H1 (cell line): ENCODE results near the gene NXN. TPM values are rescaled to one million over a fixed set of nuclear protein-coding genes. Genes with fewer than 3 reads are reported as not detected.

ENCODE experiments used
- CTCF ChIA-PET: fragments of 300-600 bp; sonication (Branson Sonifier 250); formaldehyde crosslinking; loops from one replicate; lab custom pipeline; 2021; ENCODE audit not compliant: partially characterized antibody; lab: Charles Lee
- POLR2A ChIA-PET: fragments of 300-600 bp; sonication (Branson Sonifier 250); formaldehyde crosslinking; loops from one replicate; lab custom pipeline; 2021; ENCODE audit warnings: inconsistent platforms; ENCODE audit not compliant: partially characterized antibody; lab: Charles Lee
- DNase-seq, 2 experiments: peaks; one replicate each; pipeline versions ENCODE4 v3.0.0 to v3.0.0-alpha.2; 2010 to 2022; ENCODE audit warnings: low spot score in 2 of 2, low read depth in 1 of 2, mixed read lengths in 1 of 2
- FAIRE-seq: peaks from 2 replicates; lab custom pipeline; 2011; peaks lifted over from hg19 to GRCh38; lab: Jason Lieb, UNC
- H2AFZ ChIP-seq: 2 replicates; pipeline ENCODE4 v1.8.1; 2012; ENCODE audit warnings: low read length, inconsistent platforms
- H2AK5ac ChIP-seq: 2 replicates; pipeline ENCODE4 v1.6.1; 2013; ENCODE audit warnings: low read depth, low read length
- H2BK120ac ChIP-seq: replicated peaks from 2 replicates; pipeline ENCODE3; 2013; ENCODE audit warnings: low read depth, low read length, inconsistent platforms
- H2BK12ac ChIP-seq: 2 replicates; pipeline ENCODE4 v1.6.1; 2013; ENCODE audit warnings: low read depth, low read length
- H2BK15ac ChIP-seq: 2 replicates; pipeline ENCODE4 v1.6.1; 2013; ENCODE audit warnings: low read length
- H2BK20ac ChIP-seq: 2 replicates; pipeline ENCODE4 v1.6.1; 2013; ENCODE audit warnings: low read length
- H2BK5ac ChIP-seq: 2 replicates; pipeline ENCODE4 v1.6.1; 2013; ENCODE audit warnings: low read depth, low read length
- H3K14ac ChIP-seq: 2 replicates; pipeline ENCODE4 v1.6.1; 2013; ENCODE audit warnings: inconsistent platforms; ENCODE audit not compliant: insufficient read length
- H3K18ac ChIP-seq: 2 replicates; pipeline ENCODE4 v1.6.1; 2013; ENCODE audit warnings: low read length; ENCODE audit errors: extremely low read depth
- H3K23ac ChIP-seq: 2 replicates; pipeline ENCODE4 v1.6.1; 2013; ENCODE audit warnings: inconsistent platforms; ENCODE audit not compliant: insufficient read length
- H3K23me2 ChIP-seq: 2 replicates; pipeline ENCODE4 v1.6.1; 2013; ENCODE audit warnings: low read depth, low read length
- H3K27ac ChIP-seq: 2 replicates; pipeline ENCODE4 v1.6.1; 2011; ENCODE audit warnings: low read depth, low read length, inconsistent platforms
- H3K27me3 ChIP-seq, 4 experiments: replicated peaks in 1 of 4; 1 replicate in 1 of 4; 2 replicates in 3 of 4; pipeline versions ENCODE4 v1.6.1 to v1.8.1; 2011 to 2013; ENCODE audit warnings: low read length in 3 of 4, mild to moderate bottlenecking in 3 of 4, inconsistent platforms in 2 of 4, mixed read lengths in 2 of 4, moderate library complexity in 1 of 4; ENCODE audit not compliant: control insufficient read depth in 3 of 4, insufficient read depth in 3 of 4; ENCODE audit errors: extremely low read depth in 1 of 4
- H3K36me3 ChIP-seq, 4 experiments: 2 replicates each; pipeline versions ENCODE4 v1.6.1 to v1.8.1; 2011 to 2013; ENCODE audit warnings: mild to moderate bottlenecking in 4 of 4, low read length in 3 of 4, moderate library complexity in 2 of 4, control low read depth in 1 of 4, inconsistent platforms in 1 of 4; ENCODE audit not compliant: insufficient read depth in 4 of 4, control insufficient read depth in 2 of 4
- H3K4ac ChIP-seq: replicated peaks from 2 replicates; pipeline ENCODE3; 2013; ENCODE audit warnings: low read length, low read depth, mixed read lengths, inconsistent platforms; ENCODE audit not compliant: insufficient read length
- H3K4me1 ChIP-seq, 4 experiments: replicated peaks in 1 of 4; 1 replicate in 1 of 4; 2 replicates in 3 of 4; pipeline versions ENCODE4 v1.6.1 to v1.8.1; 2011 to 2013; ENCODE audit warnings: low read length in 3 of 4, inconsistent platforms in 2 of 4, mixed read lengths in 1 of 4; ENCODE audit not compliant: insufficient read depth in 4 of 4, control insufficient read depth in 3 of 4
- H3K4me2 ChIP-seq, 2 experiments: 2 replicates each; pipeline versions ENCODE4 v1.6.1 to v1.8.1; 2011 to 2013; ENCODE audit warnings: low read depth in 2 of 2, low read length in 2 of 2, control low read depth in 1 of 2, inconsistent platforms in 1 of 2, mild to moderate bottlenecking in 1 of 2; ENCODE audit not compliant: insufficient read depth in 1 of 2
- H3K4me3 ChIP-seq, 4 experiments: fragments of 200-600, 300-600 bp in 1 of 4; sonication (generic), shearing (Covaris generic), sonication (Bioruptor Twin) in 1 of 4; 2 replicates each; pipeline versions ENCODE4 v1.5.1 to v1.8.1; 2011 to 2016; ENCODE audit warnings: low read length in 4 of 4, low read depth in 3 of 4, control low read depth in 2 of 4, inconsistent platforms in 2 of 4, mild to moderate bottlenecking in 2 of 4, mixed read lengths in 1 of 4, moderate library complexity in 1 of 4; ENCODE audit not compliant: insufficient read depth in 2 of 4; ENCODE audit errors: extremely low read depth in 1 of 4
- H3K56ac ChIP-seq: replicated peaks from 2 replicates; pipeline ENCODE3; 2013; ENCODE audit warnings: low read depth, mild to moderate bottlenecking, mixed read lengths, low read length, inconsistent platforms; ENCODE audit not compliant: insufficient read length
- H3K79me1 ChIP-seq: 2 replicates; pipeline ENCODE4 v1.6.1; 2013; ENCODE audit warnings: low read depth, low read length, control low read depth
- H3K79me2 ChIP-seq, 2 experiments: 2 replicates each; pipeline versions ENCODE4 v1.6.1 to v1.8.1; 2012 to 2013; ENCODE audit warnings: low read length in 2 of 2, mild to moderate bottlenecking in 2 of 2, inconsistent platforms in 1 of 2; ENCODE audit not compliant: insufficient read depth in 2 of 2, control insufficient read depth in 1 of 2
- H3K9ac ChIP-seq, 4 experiments: replicated peaks in 1 of 4; 1 replicate in 1 of 4; 2 replicates in 3 of 4; pipeline versions ENCODE4 v1.6.1 to v1.8.1; 2011 to 2013; ENCODE audit warnings: low read depth in 3 of 4, low read length in 3 of 4, control low read depth in 2 of 4, mild to moderate bottlenecking in 2 of 4, moderate library complexity in 2 of 4, inconsistent platforms in 1 of 4; ENCODE audit errors: extremely low read depth in 1 of 4
- H3K9me3 ChIP-seq, 2 experiments: 2 replicates each; pipeline versions ENCODE4 v1.6.1 to v1.8.1; 2012 to 2013; ENCODE audit warnings: mild to moderate bottlenecking in 2 of 2, moderate library complexity in 2 of 2, control low read depth in 1 of 2, inconsistent platforms in 1 of 2, low read depth in 1 of 2, low read length in 1 of 2, mixed read lengths in 1 of 2; ENCODE audit not compliant: insufficient read depth in 2 of 2
- H4K20me1 ChIP-seq, 2 experiments: replicated peaks in 1 of 2; 2 replicates each; pipeline versions ENCODE3 to v1.8.1; 2011 to 2013; ENCODE audit warnings: inconsistent platforms in 2 of 2, low read length in 2 of 2, mild to moderate bottlenecking in 1 of 2; ENCODE audit not compliant: insufficient read depth in 2 of 2, control insufficient read depth in 1 of 2
- H4K5ac ChIP-seq: 2 replicates; pipeline ENCODE4 v1.6.1; 2013; ENCODE audit warnings: low read length, low read depth, mixed read lengths, inconsistent platforms; ENCODE audit not compliant: insufficient read length
- H4K8ac ChIP-seq: 2 replicates; pipeline ENCODE4 v1.8.0; 2013; ENCODE audit warnings: mild to moderate bottlenecking, moderate library complexity, low read length, inconsistent platforms; ENCODE audit not compliant: insufficient read depth; ENCODE audit errors: extremely low read depth
- H4K91ac ChIP-seq: replicated peaks from 2 replicates; pipeline ENCODE3; 2013; ENCODE audit warnings: low read length, mixed read lengths, inconsistent platforms; ENCODE audit not compliant: insufficient read length
- ASH2L ChIP-seq: fragments of 200-600, 300-600 bp; sonication (generic); IDR thresholded peaks from one replicate; pipeline ENCODE4 v1.7.1; 2017; ENCODE audit warnings: low read length
- CBX8 ChIP-seq: fragments of 300-800, 300-1000 bp; sonication (generic); IDR thresholded peaks from 2 replicates; pipeline ENCODE4 v1.7.1; 2016; ENCODE audit warnings: low read depth, low read length, borderline replicate concordance
- CTBP2 ChIP-seq: IDR thresholded peaks from 2 replicates; pipeline ENCODE4 v1.7.0; 2011; ENCODE audit warnings: borderline replicate concordance, mild to moderate bottlenecking, moderate library complexity, mixed read lengths, low read length; ENCODE audit not compliant: insufficient read depth, insufficient read length
- EGR1 ChIP-seq: IDR thresholded peaks from 2 replicates; pipeline ENCODE4 v1.6.1; 2011; ENCODE audit warnings: low read depth, low read length, borderline replicate concordance
- GABPA ChIP-seq: IDR thresholded peaks from 2 replicates; pipeline ENCODE4 v1.6.1; 2011; ENCODE audit warnings: mild to moderate bottlenecking, low read length, moderate library complexity, borderline replicate concordance; ENCODE audit not compliant: insufficient read depth
- KDM4A ChIP-seq: IDR thresholded peaks from one replicate; pipeline ENCODE4 v1.7.1; 2012; ENCODE audit warnings: low read depth, mild to moderate bottlenecking, moderate library complexity, low read length, inconsistent platforms; ENCODE audit not compliant: severe bottlenecking
- KDM5A ChIP-seq: fragments of 200-600 bp; IDR thresholded peaks from 2 replicates; pipeline ENCODE4 v1.7.1; 2012; ENCODE audit warnings: mild to moderate bottlenecking, low read length, inconsistent platforms, mixed read lengths
- NRF1 ChIP-seq: IDR thresholded peaks from 2 replicates; pipeline ENCODE4 v1.6.1; 2011; ENCODE audit warnings: mild to moderate bottlenecking, low read depth, low read length, improper control_type of control experiment
- PHF8 ChIP-seq: fragments of 200-600 bp; sonication (generic); conservative IDR thresholded peaks from 2 replicates; pipeline ENCODE4 v1.7.1; 2012; ENCODE audit warnings: low read depth, mild to moderate bottlenecking, inconsistent platforms, low read length, moderate library complexity
- POLR2A ChIP-seq, 2 experiments: IDR thresholded peaks; 1 replicate in 1 of 2; 2 replicates in 1 of 2; pipeline ENCODE4 v1.6.1; 2011; ENCODE audit warnings: low read depth in 2 of 2, low read length in 2 of 2, mild to moderate bottlenecking in 2 of 2; ENCODE audit errors: control extremely low read depth in 1 of 2
- POLR2AphosphoS5 ChIP-seq: IDR thresholded peaks from 2 replicates; pipeline ENCODE4 v1.6.1; 2011; ENCODE audit warnings: low read depth, low read length
- SIX5 ChIP-seq: IDR thresholded peaks from 2 replicates; pipeline ENCODE4 v1.6.1; 2011; ENCODE audit warnings: mild to moderate bottlenecking, low read depth, low read length
- SP4 ChIP-seq: IDR thresholded peaks from 2 replicates; pipeline ENCODE4 v1.6.1; 2012; ENCODE audit warnings: low read length, inconsistent platforms
- TAF1 ChIP-seq: IDR thresholded peaks from 2 replicates; pipeline ENCODE4 v1.6.1; 2011; ENCODE audit warnings: mild to moderate bottlenecking, low read depth, low read length
- TAF7 ChIP-seq: optimal IDR thresholded peaks from 2 replicates; pipeline ENCODE3; 2011; ENCODE audit warnings: low read depth, mild to moderate bottlenecking, inconsistent platforms, low read length, moderate library complexity, borderline replicate concordance
- WGBS, 2 experiments: shearing (Covaris generic) in 1 of 2; methylation state at CpG; one replicate each; pipeline versions ENCODE4 v1.1.6 to v1.1.7; 2013 to 2015; ENCODE audit warnings: low lambda C conversion rate in 2 of 2, mixed read lengths in 2 of 2, inconsistent platforms in 1 of 2, low coverage in 1 of 2, missing lambda C conversion rate in 1 of 2; ENCODE audit not compliant: insufficient replicate concordance in 2 of 2, insufficient coverage in 1 of 2, insufficient read length in 1 of 2; ENCODE audit errors: extremely low coverage in 1 of 2, missing lambda C conversion rate in 1 of 2; 5-methylcytosine and 5-hydroxymethylcytosine counted together
- polyA plus RNA-seq, 7 experiments: library from polyadenylated mRNA; depleted of rRNA in 3 of 7; stranded (reverse) in 5 of 7; unstranded in 2 of 7; fragments of >200 nt in 5 of 7; fragments of 200-250 nt in 2 of 7; gene quantifications; 1 replicate in 5 of 7; 2 replicates in 1 of 7; 4 replicates in 1 of 7; pipeline versions ENCODE4 v1.2.1 to v1.2.3, GENCODE V29; 2011 to 2013; ENCODE audit warnings: missing spikeins in 2 of 7, mixed read lengths in 2 of 7
- total RNA-seq: library from RNA; stranded (reverse); fragmentation: NEBNext Ultra II Directional; extraction: Animal tissue kit (Norgen Biotek cat#: 25700); gene quantifications from 2 replicates; pipeline ENCODE4 v1.2.1, GENCODE V29; 2021

The NXN gene
- total and polyA plus RNA-seq, 2 of the 8 experiments (the other 6 are each of a cell fraction or from before 2014, with no cell fraction given), result 94.1 to 107 TPM

GRCh38 chr17:1004769-1005295 is 25.3 kb upstream of the NXN start:
- no peak overlapping the region for H2BK5ac ChIP-seq
- WGBS, 2 experiments, result 73% methylated on average over 13 of the region's 13 CpGs; no CpG with 5 or more reads in 1 of the 2 experiments
- H3K23ac ChIP-seq, result no peak overlapping the region
- no peak overlapping the region for H3K14ac ChIP-seq
- H4K8ac ChIP-seq, result no peak overlapping the region
- ChIA-PET POLR2A (interaction anchor here (0.9 to 1.9 kb wide), 5 partner anchors 16 to 263 kb away, joined by 3 to 5 read pairs (median 3); no protein-coding TSS in a partner anchor), CTCF (interaction anchor here (1.1 to 12.7 kb wide), 6 partner anchors 8 to 52 kb away, joined by 3 to 144 read pairs (median 3); partner anchors contain the start of gene TIMM22)
- H3K4ac ChIP-seq, result no peak overlapping the region
- H3K27me3 ChIP-seq, result no peaks in the 10 kb centered on the region
- no peak overlapping the region for H3K9ac ChIP-seq
- DNase-seq (no peak), FAIRE-seq (no peak)
- H3K4me1 ChIP-seq, result peaks cover 0 to 3% (median 0%) of the 10 kb centered on the region in 4 experiments; a peak in 4 of 7 replicates
- H2AK5ac ChIP-seq, result no peak overlapping the region
- H3K4me3 ChIP-seq, result no peak overlapping the region
- no peak overlapping the region for H3K56ac ChIP-seq
- H4K91ac ChIP-seq, result no peak overlapping the region
- H3K27ac ChIP-seq, result 0 out of 2 replicates have a peak overlapping the region, but pooled peaks have one; percentile 10
- H4K5ac ChIP-seq, result no peak overlapping the region
- no peak overlapping the region for H3K4me2 ChIP-seq
- H4K20me1 ChIP-seq, result peaks cover 2 to 5% of the 10 kb centered on the region in 2 experiments
- H3K18ac ChIP-seq, result no peak overlapping the region
- no peak overlapping the region for H2AFZ ChIP-seq
- H2BK120ac ChIP-seq, result no peak overlapping the region
- no peak overlapping the region for H2BK12ac ChIP-seq
- H2BK20ac ChIP-seq, result no peak overlapping the region
- H3K23me2 ChIP-seq, result no peaks in the 10 kb centered on the region
- peaks cover 3% of the 10 kb centered on the region; the same call in 1 of the 2 replicates for H3K79me1 ChIP-seq
- no peaks in the 10 kb centered on the region for H3K79me2 ChIP-seq
- H3K36me3 ChIP-seq, result peaks cover 6 to 27% (median 15%) of the 10 kb centered on the region in 4 experiments
- no peaks in the 10 kb centered on the region for H3K9me3 ChIP-seq
- H2BK15ac ChIP-seq, result no peak overlapping the region
- TF ChIP-seq CTBP2 (no peak), CBX8 (no peak), GABPA (no peak), SP4 (no peak), ASH2L (no peak), KDM4A (no peak), SIX5 (no peak), TAF7 (no peak), NRF1 (no peak), POLR2A (IDR thresholded peaks at IDR 0.05; ENCODE audit: control extremely low read depth in 1 of 2, low read depth in 2 of 2, low read length in 2 of 2) (no peak), TAF1 (no peak), EGR1 (no peak), POLR2AphosphoS5 (no peak), KDM5A (no peak), PHF8 (no peak)
